ENCODE measurements around the gene MIB1.
"Not testable (repeated sequence)": the region's sequence is repeated elsewhere in the genome, so short reads cannot be mapped to it uniquely, and the experiment has no call there.

GRCh38 chr18:21707130-21707529 is 33.5 kb upstream of the MIB1 start:
- not testable (repeated sequence) for TF ChIP-seq CTCF (IDR thresholded peaks at IDR 0.05; ENCODE audit: low read depth, low read length, poor library complexity, severe bottlenecking); EZH2phosphoT487 (IDR thresholded peaks at IDR 0.05; ENCODE audit: borderline replicate concordance, low read length)
